NB4 (cell line): ENCODE data around the gene MEIOB.

Experiments
- POLR2A ChIP-seq: IDR thresholded peaks from 2 replicates; pipeline ENCODE4 v1.6.1; 2011; ENCODE audit warnings: mild to moderate bottlenecking; ENCODE audit not compliant: insufficient read length; ENCODE audit errors: extremely low read depth
- TF ChIP-seq, protein P1 (sequence below): IDR thresholded peaks from 2 replicates; pipeline ENCODE4 v1.6.1; 2011; ENCODE audit warnings: low read depth, low read length

DNA sequence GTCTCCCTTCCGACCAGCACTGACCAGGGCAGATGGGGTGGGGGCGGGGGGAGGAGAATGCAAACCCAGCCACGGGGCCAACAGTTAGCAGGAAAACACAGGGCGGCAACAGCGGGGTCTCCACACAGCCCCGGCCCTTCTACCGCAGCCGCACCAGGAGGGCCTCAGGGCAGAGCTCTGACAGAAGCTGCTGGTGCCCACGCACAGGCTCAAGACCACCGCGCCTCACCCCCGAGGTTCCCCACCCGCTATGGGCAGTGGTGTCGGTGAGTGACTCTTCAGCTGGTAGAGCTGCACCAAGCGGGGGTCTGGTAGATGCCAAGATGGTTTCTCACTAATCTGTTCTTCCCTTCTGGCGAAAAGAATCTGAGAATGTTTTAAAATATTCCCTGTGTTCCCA is 61.4 kb downstream of the MEIOB start:
- TF ChIP-seq, protein P1, sequence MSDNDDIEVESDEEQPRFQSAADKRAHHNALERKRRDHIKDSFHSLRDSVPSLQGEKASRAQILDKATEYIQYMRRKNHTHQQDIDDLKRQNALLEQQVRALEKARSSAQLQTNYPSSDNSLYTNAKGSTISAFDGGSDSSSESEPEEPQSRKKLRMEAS, result no peak
- no peak for TF ChIP-seq POLR2A
